Cardiac muscle cell (in vitro differentiated cells and primary cell): Measurements from ENCODE around the gene PRR33. TPM values are rescaled to one million over a fixed set of nuclear protein-coding genes. Genes with fewer than 3 reads are reported as not detected.

Experiments
- DNase-seq, 2 donors: peaks; one replicate each; pipeline versions ENCODE4 v3.0.0 to v3.0.0-alpha.2; 2010 to 2017; ENCODE audit warnings: low read depth in 1 of 2, low spot score in 1 of 2
- H3K27ac ChIP-seq: fragments of 200-600 bp; sonication (generic); 2 replicates; pipeline ENCODE4 v1.5.1; 2016
- H3K27me3 ChIP-seq: fragments of 200-600 bp; sonication (generic); 2 replicates; pipeline ENCODE4 v1.6.0; 2016; ENCODE audit warnings: control low read depth
- H3K36me3 ChIP-seq: fragments of 200-600 bp; sonication (generic); 2 replicates; pipeline ENCODE4 v1.5.1; 2016; ENCODE audit warnings: control low read depth
- H3K4me1 ChIP-seq: fragments of 200-600 bp; sonication (generic); 2 replicates; pipeline ENCODE4 v1.8.1; 2017; ENCODE audit warnings: low read depth, mild to moderate bottlenecking, mixed run types
- H3K4me3 ChIP-seq: fragments of 200-600 bp; sonication (generic); 2 replicates; pipeline ENCODE4 v1.5.1; 2016; ENCODE audit warnings: mild to moderate bottlenecking
- H3K9me3 ChIP-seq: fragments of 200-600 bp; sonication (generic); 2 replicates; pipeline ENCODE4 v1.5.1; 2017; ENCODE audit warnings: low read depth, mild to moderate bottlenecking, control low read depth
- polyA plus RNA-seq: library from polyadenylated mRNA; unstranded; fragments of >200 nt; fragmentation: Nextera tagmentation; extraction: Ambion mirVana; gene quantifications from 2 replicates; pipeline ENCODE4 v1.2.1, GENCODE V29; 2016
- total RNA-seq: library from RNA; depleted of rRNA; stranded (reverse); fragments of >200 nt; gene quantifications from 2 replicates; pipeline ENCODE4 v1.2.3, GENCODE V29; 2016
- TF ChIP-seq, protein P1 (sequence below): IDR thresholded peaks from 2 replicates; pipeline ENCODE4 v1.5.1; 2012; ENCODE audit warnings: low read depth, mild to moderate bottlenecking, low read length

The PRR33 gene
- total and polyA plus RNA-seq, 2 experiments from 2014 or later = not detected

GRCh38 chr11:1853376-1854131 is 38.1 kb downstream of the PRR33 start:
- Histone ChIP-seq H3K4me1 (no peaks in the 10 kb centered on the region), H3K36me3 (no peaks in the 10 kb centered on the region), H3K4me3 (no peak overlapping the region), H3K27ac (no peak overlapping the region), H3K9me3 (no peaks in the 10 kb centered on the region), H3K27me3 (no peaks in the 10 kb centered on the region)
- no peak for DNase-seq
- TF ChIP-seq, protein P1, sequence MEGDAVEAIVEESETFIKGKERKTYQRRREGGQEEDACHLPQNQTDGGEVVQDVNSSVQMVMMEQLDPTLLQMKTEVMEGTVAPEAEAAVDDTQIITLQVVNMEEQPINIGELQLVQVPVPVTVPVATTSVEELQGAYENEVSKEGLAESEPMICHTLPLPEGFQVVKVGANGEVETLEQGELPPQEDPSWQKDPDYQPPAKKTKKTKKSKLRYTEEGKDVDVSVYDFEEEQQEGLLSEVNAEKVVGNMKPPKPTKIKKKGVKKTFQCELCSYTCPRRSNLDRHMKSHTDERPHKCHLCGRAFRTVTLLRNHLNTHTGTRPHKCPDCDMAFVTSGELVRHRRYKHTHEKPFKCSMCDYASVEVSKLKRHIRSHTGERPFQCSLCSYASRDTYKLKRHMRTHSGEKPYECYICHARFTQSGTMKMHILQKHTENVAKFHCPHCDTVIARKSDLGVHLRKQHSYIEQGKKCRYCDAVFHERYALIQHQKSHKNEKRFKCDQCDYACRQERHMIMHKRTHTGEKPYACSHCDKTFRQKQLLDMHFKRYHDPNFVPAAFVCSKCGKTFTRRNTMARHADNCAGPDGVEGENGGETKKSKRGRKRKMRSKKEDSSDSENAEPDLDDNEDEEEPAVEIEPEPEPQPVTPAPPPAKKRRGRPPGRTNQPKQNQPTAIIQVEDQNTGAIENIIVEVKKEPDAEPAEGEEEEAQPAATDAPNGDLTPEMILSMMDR = no peak

DNA sequence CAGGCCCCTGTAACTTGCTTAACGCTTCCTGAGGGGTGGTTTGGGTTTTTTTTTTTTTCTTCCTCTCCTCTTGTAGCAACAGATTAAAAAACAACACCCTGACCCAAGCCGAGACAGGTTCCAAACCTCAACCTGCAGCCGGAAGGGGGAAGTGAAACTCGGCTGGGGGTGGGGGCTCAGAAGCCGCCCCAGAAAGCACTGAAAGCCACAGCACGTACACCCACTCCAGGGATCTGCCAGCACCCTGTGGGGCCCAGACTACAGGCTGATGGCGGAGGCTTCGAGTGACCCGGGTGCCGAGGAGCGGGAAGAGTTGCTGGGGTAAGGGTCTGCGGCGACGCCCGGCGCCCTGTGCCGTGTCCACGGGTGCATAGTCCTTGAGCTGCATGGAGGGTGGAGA is 38.8 kb downstream of the PRR33 start, which contains the start of gene LSP1:
LSP1 (plus strand) TSS at position 208 of the 400 bp plus-strand sequence; CDS start at position 269, 61 bp downstream.
- H3K36me3 ChIP-seq = no peaks in the 10 kb centered on the region
- H3K4me1 ChIP-seq = no peaks in the 10 kb centered on the region
- TF ChIP-seq, protein P1 = no peak
- H3K27ac ChIP-seq = no peak within 1 kb of the TSS
- H3K4me3 ChIP-seq = no peak within 1 kb of the TSS
- H3K27me3 ChIP-seq = no peaks in the 10 kb centered on the region
- DNase-seq = no peak
- H3K9me3 ChIP-seq = no peaks in the 10 kb centered on the region

GRCh38 chr11:1852271-1852876 is 39.3 kb downstream of the PRR33 start:
- DNase-seq = no peak
- Histone ChIP-seq H3K9me3 (no peaks in the 10 kb centered on the region), H3K4me3 (no peak overlapping the region), H3K4me1 (no peaks in the 10 kb centered on the region), H3K36me3 (no peaks in the 10 kb centered on the region), H3K27me3 (no peaks in the 10 kb centered on the region), H3K27ac (no peak overlapping the region)
- TF ChIP-seq, protein P1 = no peak

- Histone ChIP-seq H3K4me3 (no peak overlapping the region), H3K9me3 (no peaks in the 10 kb centered on the region), H3K36me3 (no peaks in the 10 kb centered on the region), H3K4me1 (no peaks in the 10 kb centered on the region), H3K27me3 (no peaks in the 10 kb centered on the region), H3K27ac (no peak overlapping the region)
- TF ChIP-seq, protein P1 = no peak
- DNase-seq = no peak
Measured at GRCh38 chr11:1851468-1852180, 40.1 kb downstream of the PRR33 start.

- Histone ChIP-seq H3K27me3 (no peaks in the 10 kb centered on the region), H3K9me3 (no peaks in the 10 kb centered on the region), H3K36me3 (no peaks in the 10 kb centered on the region), H3K4me3 (no peak overlapping the region), H3K4me1 (peaks cover 7% of the 10 kb centered on the region), H3K27ac (no peak overlapping the region)
- TF ChIP-seq, protein P1 = no peak
- no peak for DNase-seq
Measured at GRCh38 chr11:1848640-1849430, 42.9 kb downstream of the PRR33 start.
